Mesenchymal stem cell (in vitro differentiated cells and primary cell): Measurements from ENCODE around the gene UGT2B17.

Experiments used
- DNase-seq: peaks from one replicate; pipeline ENCODE4 v3.0.0-alpha.2; 2013
- H2AFZ ChIP-seq: one replicate; pipeline ENCODE4 v1.6.1; 2013; ENCODE audit warnings: low read depth, mild to moderate bottlenecking, control low read depth, inconsistent platforms, low read length, moderate library complexity
- H2AK5ac ChIP-seq: 2 replicates; pipeline ENCODE4 v1.6.1; 2013; ENCODE audit warnings: low read length, moderate library complexity, mild to moderate bottlenecking, inconsistent platforms; ENCODE audit not compliant: severe bottlenecking
- H2BK120ac ChIP-seq: one replicate; pipeline ENCODE4 v1.6.1; 2013; ENCODE audit warnings: low read depth, mild to moderate bottlenecking, inconsistent platforms, low read length, moderate library complexity
- H2BK12ac ChIP-seq, 2 experiments: one replicate each; pipeline ENCODE4 v1.6.1; 2013; ENCODE audit warnings: inconsistent platforms in 2 of 2, low read length in 2 of 2, mild to moderate bottlenecking in 2 of 2, moderate library complexity in 2 of 2, control low read depth in 1 of 2
- H2BK15ac ChIP-seq: one replicate; pipeline ENCODE4 v1.6.1; 2013; ENCODE audit warnings: mild to moderate bottlenecking, low read depth, inconsistent platforms; ENCODE audit not compliant: poor library complexity, severe bottlenecking
- H2BK5ac ChIP-seq: 2 replicates; pipeline ENCODE4 v1.6.1; 2013; ENCODE audit warnings: low read depth, mild to moderate bottlenecking, low read length, control low read depth, inconsistent platforms; ENCODE audit not compliant: poor library complexity, severe bottlenecking
- H3K14ac ChIP-seq, 2 experiments: one replicate each; pipeline ENCODE4 v1.6.1; 2013; ENCODE audit warnings: inconsistent platforms in 2 of 2, low read length in 2 of 2, control low read depth in 1 of 2, mild to moderate bottlenecking in 1 of 2, moderate library complexity in 1 of 2
- H3K18ac ChIP-seq, 2 experiments: one replicate each; pipeline ENCODE4 v1.6.1; 2013; ENCODE audit warnings: inconsistent platforms in 2 of 2, low read length in 2 of 2, control low read depth in 1 of 2, low read depth in 1 of 2, mild to moderate bottlenecking in 1 of 2
- H3K23ac ChIP-seq, 2 experiments: one replicate each; pipeline ENCODE4 v1.6.1; 2013; ENCODE audit warnings: inconsistent platforms in 2 of 2, low read length in 2 of 2, mild to moderate bottlenecking in 2 of 2, moderate library complexity in 2 of 2, control low read depth in 1 of 2
- H3K27ac ChIP-seq: 2 replicates; pipeline ENCODE4 v1.5.1; 2013; ENCODE audit warnings: mild to moderate bottlenecking, moderate library complexity, low read length, control low read depth, inconsistent platforms; ENCODE audit not compliant: poor library complexity, severe bottlenecking
- H3K27me3 ChIP-seq, 2 experiments: 2 replicates each; pipeline versions ENCODE4 v1.6.1 to v1.7.0; 2013; ENCODE audit warnings: low read length in 2 of 2, mild to moderate bottlenecking in 2 of 2, moderate library complexity in 2 of 2, control low read depth in 1 of 2, inconsistent platforms in 1 of 2; ENCODE audit not compliant: control insufficient read depth in 1 of 2, insufficient read depth in 1 of 2
- H3K36me3 ChIP-seq, 2 experiments: 2 replicates each; pipeline versions ENCODE4 v1.6.1 to v1.7.0; 2013; ENCODE audit warnings: low read length in 2 of 2, control low read depth in 1 of 2, inconsistent platforms in 1 of 2, low read depth in 1 of 2, mild to moderate bottlenecking in 1 of 2; ENCODE audit not compliant: insufficient read depth in 2 of 2, control insufficient read depth in 1 of 2
- H3K4ac ChIP-seq, 2 experiments: one replicate each; pipeline ENCODE4 v1.6.1; 2013; ENCODE audit warnings: inconsistent platforms in 2 of 2, low read length in 2 of 2, mild to moderate bottlenecking in 2 of 2, moderate library complexity in 2 of 2, control low read depth in 1 of 2, low read depth in 1 of 2
- H3K4me1 ChIP-seq: 2 replicates; pipeline ENCODE4 v1.6.1; 2013; ENCODE audit warnings: low read depth, low read length, control low read depth; ENCODE audit not compliant: control insufficient read depth, insufficient read depth
- H3K4me2 ChIP-seq: 2 replicates; pipeline ENCODE4 v1.6.1; 2013; ENCODE audit warnings: low read length, mild to moderate bottlenecking, inconsistent platforms; ENCODE audit not compliant: poor library complexity, severe bottlenecking
- H3K4me3 ChIP-seq, 2 experiments: 2 replicates each; pipeline versions ENCODE4 v1.5.1 to v1.7.0; 2013; ENCODE audit warnings: low read length in 2 of 2, mild to moderate bottlenecking in 2 of 2, control low read depth in 1 of 2, low read depth in 1 of 2; ENCODE audit not compliant: insufficient read depth in 1 of 2
- H3K79me1 ChIP-seq: replicated peaks from 2 replicates; pipeline ENCODE4 v1.6.1; 2013; ENCODE audit warnings: mild to moderate bottlenecking, control low read depth, low read length, inconsistent platforms; ENCODE audit not compliant: poor library complexity, severe bottlenecking
- H3K9ac ChIP-seq: 2 replicates; pipeline ENCODE4 v1.7.0; 2013; ENCODE audit warnings: mild to moderate bottlenecking, low read length, moderate library complexity
- H3K9me3 ChIP-seq: 2 replicates; pipeline ENCODE4 v1.7.0; 2013; ENCODE audit warnings: mild to moderate bottlenecking, low read length; ENCODE audit not compliant: control insufficient read depth
- H4K8ac ChIP-seq: one replicate; pipeline ENCODE4 v1.6.1; 2013; ENCODE audit warnings: inconsistent platforms, mild to moderate bottlenecking, low read length, moderate library complexity
- H4K91ac ChIP-seq: one replicate; pipeline ENCODE4 v1.6.1; 2013; ENCODE audit warnings: mild to moderate bottlenecking, low read length, inconsistent platforms
- WGBS: methylation state at CpG from one replicate; pipeline ENCODE4 v1.1.7; 2013; ENCODE audit warnings: mixed read lengths; 5-methylcytosine and 5-hydroxymethylcytosine counted together

Gene UGT2B17

GRCh38 chr4:68490826-68491457 lies 85.2 kb downstream of the UGT2B17 start:
- Histone ChIP-seq H2BK12ac (no peak overlapping the region), H2AK5ac (no peak overlapping the region), H3K9ac (no peak overlapping the region), H2AFZ (no peak overlapping the region), H2BK5ac (no peak overlapping the region), H2BK15ac (no peak overlapping the region), H3K79me1 (no peaks in the 10 kb centered on the region), H3K14ac (no peak overlapping the region), H4K8ac (no peak overlapping the region), H3K27ac (no peak overlapping the region), H3K18ac (no peak overlapping the region), H3K23ac (no peak overlapping the region), H4K91ac (peak overlapping the region; percentile 39), H3K4me1 (no peaks in the 10 kb centered on the region), H3K4me2 (no peak overlapping the region), H2BK120ac (no peak overlapping the region), H3K4ac (no peak overlapping the region), H3K27me3 (peaks cover 0 to 3% of the 10 kb centered on the region in 2 experiments), H3K9me3 (no peaks in the 10 kb centered on the region), H3K36me3 (peaks cover 0 to 4% of the 10 kb centered on the region in 2 experiments), H3K4me3 (no peak overlapping the region)
- WGBS: 100% methylated on average over 5 of the region's 6 CpGs
- no peak for DNase-seq

- Histone ChIP-seq H3K14ac (peak overlapping the region in 1 of 2 experiments; percentile 61), H3K4ac (no peak overlapping the region), H3K27me3 (peaks cover 0 to 3% of the 10 kb centered on the region in 2 experiments), H3K79me1 (no peaks in the 10 kb centered on the region), H3K36me3 (peaks cover 0 to 4% of the 10 kb centered on the region in 2 experiments), H3K18ac (peak overlapping the region in 1 of 2 experiments; percentile 46), H3K23ac (no peak overlapping the region), H3K27ac (no peak overlapping the region), H3K9me3 (no peaks in the 10 kb centered on the region), H3K9ac (no peak overlapping the region), H3K4me1 (no peaks in the 10 kb centered on the region), H2BK12ac (peak overlapping the region in 1 of 2 experiments; percentile 37), H2BK5ac (no peak overlapping the region), H4K8ac (peak overlapping the region; percentile 35), H4K91ac (peak overlapping the region; percentile 37), H3K4me2 (no peak overlapping the region), H3K4me3 (no peak overlapping the region), H2BK15ac (no peak overlapping the region), H2AFZ (no peak overlapping the region), H2BK120ac (no peak overlapping the region), H2AK5ac (no peak overlapping the region)
- whole genome bisulfite sequencing: 79% methylated on average over 4 of the region's 5 CpGs
- DNase-seq: no peak
Measured at GRCh38 chr4:68489338-68489737, 86.8 kb downstream of the UGT2B17 start.
